ENCODE results near the gene VPS35.

VPS35 gene

DNA sequence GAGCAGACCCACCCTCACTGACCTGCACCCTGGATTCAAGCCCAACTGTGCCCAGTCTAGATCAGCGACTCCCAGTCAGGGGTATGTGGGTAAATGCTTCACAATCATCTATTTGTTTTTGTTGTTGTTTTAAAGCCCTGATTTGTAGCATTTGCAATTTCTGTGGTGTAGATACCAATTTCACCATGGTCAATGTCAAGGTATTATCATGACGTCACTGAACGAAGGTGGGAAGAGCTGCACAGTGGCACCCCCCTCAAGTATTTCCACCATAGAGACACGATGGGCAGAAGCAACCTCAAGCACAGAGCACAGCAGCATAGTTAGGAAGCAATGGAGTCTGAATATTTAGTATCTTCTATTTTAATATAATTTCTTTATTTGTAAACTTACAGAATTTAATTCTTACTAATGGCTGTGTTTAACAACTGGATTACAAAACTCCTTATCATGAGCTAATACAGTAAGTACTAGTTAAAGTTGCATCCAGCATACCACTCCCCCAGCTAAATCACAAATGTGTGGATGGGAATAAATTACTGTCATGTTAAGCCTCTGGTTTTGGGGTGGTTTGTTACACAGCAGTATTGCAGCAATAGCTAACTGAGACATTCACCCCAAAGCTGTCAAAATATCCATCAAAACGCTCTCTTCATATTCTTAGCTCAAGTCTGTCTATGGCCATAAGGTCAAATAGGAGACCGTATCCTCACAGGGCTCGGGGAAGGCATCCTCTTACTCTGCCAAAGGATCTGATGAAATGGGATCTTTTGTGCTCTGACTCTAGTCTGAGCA lies 26.0 kb upstream of the VPS35 start:
- DNase-seq (ENCODE audit: low read depth): no peak
- TF ChIP-seq, protein P1, sequence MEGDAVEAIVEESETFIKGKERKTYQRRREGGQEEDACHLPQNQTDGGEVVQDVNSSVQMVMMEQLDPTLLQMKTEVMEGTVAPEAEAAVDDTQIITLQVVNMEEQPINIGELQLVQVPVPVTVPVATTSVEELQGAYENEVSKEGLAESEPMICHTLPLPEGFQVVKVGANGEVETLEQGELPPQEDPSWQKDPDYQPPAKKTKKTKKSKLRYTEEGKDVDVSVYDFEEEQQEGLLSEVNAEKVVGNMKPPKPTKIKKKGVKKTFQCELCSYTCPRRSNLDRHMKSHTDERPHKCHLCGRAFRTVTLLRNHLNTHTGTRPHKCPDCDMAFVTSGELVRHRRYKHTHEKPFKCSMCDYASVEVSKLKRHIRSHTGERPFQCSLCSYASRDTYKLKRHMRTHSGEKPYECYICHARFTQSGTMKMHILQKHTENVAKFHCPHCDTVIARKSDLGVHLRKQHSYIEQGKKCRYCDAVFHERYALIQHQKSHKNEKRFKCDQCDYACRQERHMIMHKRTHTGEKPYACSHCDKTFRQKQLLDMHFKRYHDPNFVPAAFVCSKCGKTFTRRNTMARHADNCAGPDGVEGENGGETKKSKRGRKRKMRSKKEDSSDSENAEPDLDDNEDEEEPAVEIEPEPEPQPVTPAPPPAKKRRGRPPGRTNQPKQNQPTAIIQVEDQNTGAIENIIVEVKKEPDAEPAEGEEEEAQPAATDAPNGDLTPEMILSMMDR (conservative IDR thresholded peaks at IDR 0.05; ENCODE audit: control insufficient read depth, insufficient read depth, low read depth, low read length): no peak
- H3K4me3 ChIP-seq (ENCODE audit: control insufficient read depth, low read depth, low read length): no peak overlapping the region

DNA sequence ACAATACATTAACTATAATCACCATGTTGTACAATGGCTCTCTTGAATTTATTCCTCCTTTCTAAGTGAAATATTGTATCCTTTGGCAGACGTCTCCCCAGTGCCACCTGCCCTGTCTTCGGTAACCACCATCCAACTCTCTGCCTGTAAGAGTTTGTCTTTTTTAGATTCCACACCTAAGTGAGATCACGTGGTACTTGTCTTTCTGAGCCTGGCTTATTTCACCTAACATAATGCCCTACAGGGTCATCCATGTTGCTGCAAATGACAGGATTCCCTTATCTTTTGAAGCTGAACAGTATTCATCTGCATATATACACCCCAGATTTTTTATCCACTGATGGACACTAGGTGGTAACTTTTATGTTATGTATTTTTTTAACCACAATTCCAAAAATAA lies 24.7 kb upstream of the VPS35 start:
- no peak overlapping the region for H3K4me3 ChIP-seq (ENCODE audit: control insufficient read depth, low read depth, low read length)
- no peak for DNase-seq (ENCODE audit: low read depth)
- TF ChIP-seq, protein P1 (conservative IDR thresholded peaks at IDR 0.05; ENCODE audit: control insufficient read depth, insufficient read depth, low read depth, low read length): no peak

DNA sequence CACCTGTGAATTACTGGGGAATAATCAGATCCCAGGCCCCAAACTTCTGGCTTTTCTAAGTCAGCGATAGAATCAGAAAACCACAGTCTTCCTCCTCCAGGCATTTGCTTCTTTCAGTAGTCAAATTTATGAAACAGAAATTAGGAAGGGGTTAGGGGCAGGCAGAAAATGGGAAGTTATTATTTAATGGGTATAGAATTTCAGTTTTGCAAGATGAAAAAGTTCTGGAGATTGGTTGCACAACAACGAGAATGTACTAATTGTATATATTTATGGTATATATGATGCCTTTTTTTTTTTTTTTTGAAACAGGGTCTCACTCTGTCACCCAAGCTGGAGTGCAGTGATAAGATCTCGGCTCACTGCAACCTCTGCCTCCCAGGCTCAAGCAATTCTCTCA lies 23.9 kb upstream of the VPS35 start:
- TF ChIP-seq, protein P1 (conservative IDR thresholded peaks at IDR 0.05; ENCODE audit: control insufficient read depth, insufficient read depth, low read depth, low read length): no peak
- DNase-seq (ENCODE audit: low read depth): no peak
- no peak overlapping the region for H3K4me3 ChIP-seq (ENCODE audit: control insufficient read depth, low read depth, low read length)

DNA sequence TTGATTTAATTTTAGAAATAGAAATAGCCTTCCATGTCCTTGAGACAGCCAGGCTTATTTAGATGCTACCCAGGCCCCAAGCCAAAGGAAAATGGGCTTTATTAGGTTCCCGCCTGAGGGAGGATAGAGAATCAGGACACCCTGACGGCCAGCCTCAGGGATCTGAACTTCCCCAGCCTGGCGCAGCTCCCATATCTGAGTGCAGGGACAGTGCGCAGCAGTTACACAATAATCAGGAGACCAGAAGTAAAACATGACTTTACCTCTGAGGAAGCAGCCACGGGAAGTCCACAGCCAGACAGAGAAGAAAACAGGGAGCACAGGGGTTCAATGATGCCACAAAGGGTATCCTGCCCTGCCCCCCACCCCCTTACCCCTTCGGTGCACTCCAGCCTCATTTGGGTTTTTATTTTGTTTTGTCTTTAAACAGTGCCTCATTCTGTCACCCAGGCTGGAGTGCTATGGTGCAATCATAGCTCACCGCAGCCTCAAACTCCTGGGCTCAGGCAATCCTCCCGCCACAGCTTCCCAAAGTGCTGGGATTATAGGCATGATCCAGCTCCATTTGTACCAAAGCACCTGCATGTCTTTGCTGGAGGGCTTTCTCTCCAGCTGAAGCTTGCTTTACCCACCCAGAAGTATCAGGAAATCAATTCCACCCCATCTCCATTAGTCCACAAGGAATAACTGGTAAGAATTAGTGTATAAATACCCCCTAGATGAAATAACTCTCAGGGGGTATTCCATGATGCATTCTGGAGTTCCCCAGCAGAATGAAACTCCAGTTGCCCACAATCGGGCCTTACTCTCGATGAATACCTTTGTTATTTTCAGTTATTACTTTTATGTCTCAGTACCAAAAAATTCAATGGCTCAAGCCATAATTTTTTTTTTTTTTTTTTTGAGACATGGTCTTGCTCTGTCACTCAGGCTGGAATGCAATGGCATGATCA lies 22.4 kb upstream of the VPS35 start:
- no peak overlapping the region for H3K4me3 ChIP-seq (ENCODE audit: control insufficient read depth, low read depth, low read length)
- no peak for DNase-seq (ENCODE audit: low read depth)
- TF ChIP-seq, protein P1 (conservative IDR thresholded peaks at IDR 0.05; ENCODE audit: control insufficient read depth, insufficient read depth, low read depth, low read length): no peak

DNA sequence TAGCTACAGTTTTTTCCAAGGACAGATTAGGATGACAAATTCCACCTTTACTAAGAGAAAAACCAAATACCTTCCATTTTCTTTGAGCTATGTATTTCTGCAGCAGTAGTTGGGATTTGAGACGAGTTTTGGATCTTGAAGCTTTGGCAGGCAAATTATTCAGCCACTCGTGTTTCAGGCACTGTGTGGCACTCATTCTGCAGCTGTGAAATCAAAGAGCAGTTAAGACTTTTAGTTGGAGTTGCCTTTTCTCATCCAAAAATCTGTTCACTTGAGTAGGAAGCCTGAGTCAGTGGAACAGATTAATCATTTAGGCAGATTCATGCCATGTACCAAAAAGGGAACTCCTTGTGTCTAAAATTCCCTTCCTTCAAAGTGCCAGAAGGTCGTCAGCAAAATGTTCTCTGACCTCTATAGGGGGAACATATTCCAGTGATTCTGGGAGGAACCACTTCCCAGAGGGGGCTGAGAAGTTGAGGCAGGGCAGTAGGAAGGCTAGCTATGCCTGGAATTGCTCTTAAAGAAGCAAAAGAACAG lies 20.6 kb upstream of the VPS35 start:
- DNase-seq (ENCODE audit: low read depth): peak; percentile 20

DNA sequence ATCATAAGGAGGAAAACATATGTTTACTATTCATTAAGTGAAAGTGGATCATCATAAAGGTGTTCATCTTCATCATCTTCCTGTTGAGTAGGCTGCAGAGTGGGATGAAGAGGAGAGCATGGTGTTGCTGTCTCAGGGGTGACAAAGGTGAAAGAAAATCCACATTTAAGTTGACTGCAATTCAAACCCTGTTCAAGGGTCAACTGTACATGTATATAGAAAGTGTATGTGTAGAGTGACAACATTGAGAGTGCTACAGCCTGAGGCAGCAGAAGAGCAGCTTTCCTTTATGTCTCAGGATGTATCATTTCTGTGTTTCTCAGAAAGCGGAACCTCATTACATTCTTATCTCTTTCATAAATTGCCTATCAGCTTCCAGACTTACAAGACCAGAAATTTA lies 17.7 kb upstream of the VPS35 start:
- no peak for DNase-seq (ENCODE audit: low read depth)
- TF ChIP-seq, protein P1 (conservative IDR thresholded peaks at IDR 0.05; ENCODE audit: control insufficient read depth, insufficient read depth, low read depth, low read length): no peak
- no peak overlapping the region for H3K4me3 ChIP-seq (ENCODE audit: control insufficient read depth, low read depth, low read length)

More for the DNA sequence above, 20.6 kb upstream of the VPS35 start:
- no peak overlapping the region for H3K4me3 ChIP-seq (ENCODE audit: control insufficient read depth, low read depth, low read length)
- TF ChIP-seq, protein P1 (conservative IDR thresholded peaks at IDR 0.05; ENCODE audit: control insufficient read depth, insufficient read depth, low read depth, low read length): no peak

Data from fibroblast of mammary gland (primary cell).